Measurements from ENCODE around the gene ADAM17.
"Not testable (repeated sequence)": the region's sequence is repeated elsewhere in the genome, so short reads cannot be mapped to it uniquely, and the experiment has no call there.

The ADAM17 gene

GRCh38 chr2:9565436-9566153 is 10.0 kb upstream of the ADAM17 start:
- DNase-seq (ENCODE audit: low read depth), result peak; percentile 92

- DNase-seq (ENCODE audit: low read depth), result no peak
These were observed 5.0 kb upstream of the ADAM17 start for GRCh38 chr2:9560628-9561027.

DNA sequence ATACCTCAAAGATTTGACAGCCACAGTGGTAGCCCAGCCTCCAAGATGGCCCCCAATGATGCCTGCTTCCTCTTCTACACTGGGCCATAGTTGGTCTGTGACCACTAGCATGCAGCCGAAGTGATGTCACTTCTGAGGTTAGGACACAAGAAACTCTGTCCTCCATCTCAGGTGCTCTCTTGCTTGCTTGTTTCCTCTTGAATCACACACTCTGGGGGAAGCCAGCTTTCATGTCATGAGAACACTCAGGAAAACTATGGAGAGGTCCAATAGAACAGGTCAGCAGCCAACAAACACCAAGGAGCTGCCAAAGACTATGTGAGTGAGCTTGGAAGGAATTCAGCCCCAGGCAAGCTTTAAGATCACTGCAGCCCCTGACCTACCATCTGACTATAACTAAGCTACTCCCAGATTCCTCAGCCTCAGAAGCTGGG is 3.3 kb upstream of the ADAM17 start:
- peak; percentile 78 for DNase-seq (ENCODE audit: low read depth)

DNA sequence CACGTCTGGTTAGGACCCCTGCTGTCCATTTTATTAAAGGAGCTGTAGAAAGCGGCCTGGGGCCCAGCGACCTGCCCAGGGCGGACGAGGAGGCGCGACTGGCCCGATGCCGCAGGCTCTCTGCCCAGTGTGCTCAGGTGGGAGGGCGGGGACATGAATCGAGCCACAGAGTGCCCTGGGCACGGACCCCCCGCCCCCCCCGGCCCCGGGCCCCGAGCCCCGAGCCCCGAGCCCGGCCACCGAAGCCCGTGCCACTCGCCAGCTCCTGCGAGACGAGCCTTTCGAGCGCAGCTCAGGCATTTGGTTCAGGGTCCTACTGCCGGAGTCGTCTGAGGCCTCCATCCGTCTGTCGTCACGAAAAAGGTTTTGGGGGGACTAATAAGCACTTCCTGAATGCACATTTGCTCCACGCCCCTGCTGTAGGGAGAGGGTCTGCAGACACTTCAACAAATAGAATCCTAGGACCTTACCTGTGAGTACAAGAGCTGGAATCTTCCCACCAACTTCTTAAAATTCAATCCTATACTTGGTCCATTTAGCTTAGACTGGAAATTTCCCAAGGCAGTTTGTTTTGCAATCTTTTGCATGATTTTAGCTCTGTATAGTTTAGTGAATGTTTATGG is 602 bp upstream of the ADAM17 start:
- peak; percentile 45 for DNase-seq (ENCODE audit: low read depth)

DNA sequence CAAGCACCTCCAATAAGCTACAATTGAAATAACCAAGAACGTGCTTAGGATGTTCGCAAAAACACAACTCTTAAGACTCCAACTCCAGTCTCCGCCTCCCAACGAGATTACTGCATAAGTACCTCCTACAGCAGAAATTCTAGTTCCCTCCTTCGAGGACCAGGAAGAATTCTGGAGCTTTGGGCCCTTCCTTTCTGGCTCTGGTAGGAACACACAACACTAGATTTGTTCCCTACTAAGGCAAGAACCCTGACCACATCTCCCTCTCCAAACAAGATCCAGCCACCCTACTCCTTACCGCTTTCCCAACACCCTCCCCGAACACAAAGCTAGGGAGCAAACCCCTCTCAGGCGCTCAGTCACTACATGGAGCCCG is 721 bp downstream of the ADAM17 start:
- DNase-seq (ENCODE audit: low read depth), result peak; percentile 87

DNA sequence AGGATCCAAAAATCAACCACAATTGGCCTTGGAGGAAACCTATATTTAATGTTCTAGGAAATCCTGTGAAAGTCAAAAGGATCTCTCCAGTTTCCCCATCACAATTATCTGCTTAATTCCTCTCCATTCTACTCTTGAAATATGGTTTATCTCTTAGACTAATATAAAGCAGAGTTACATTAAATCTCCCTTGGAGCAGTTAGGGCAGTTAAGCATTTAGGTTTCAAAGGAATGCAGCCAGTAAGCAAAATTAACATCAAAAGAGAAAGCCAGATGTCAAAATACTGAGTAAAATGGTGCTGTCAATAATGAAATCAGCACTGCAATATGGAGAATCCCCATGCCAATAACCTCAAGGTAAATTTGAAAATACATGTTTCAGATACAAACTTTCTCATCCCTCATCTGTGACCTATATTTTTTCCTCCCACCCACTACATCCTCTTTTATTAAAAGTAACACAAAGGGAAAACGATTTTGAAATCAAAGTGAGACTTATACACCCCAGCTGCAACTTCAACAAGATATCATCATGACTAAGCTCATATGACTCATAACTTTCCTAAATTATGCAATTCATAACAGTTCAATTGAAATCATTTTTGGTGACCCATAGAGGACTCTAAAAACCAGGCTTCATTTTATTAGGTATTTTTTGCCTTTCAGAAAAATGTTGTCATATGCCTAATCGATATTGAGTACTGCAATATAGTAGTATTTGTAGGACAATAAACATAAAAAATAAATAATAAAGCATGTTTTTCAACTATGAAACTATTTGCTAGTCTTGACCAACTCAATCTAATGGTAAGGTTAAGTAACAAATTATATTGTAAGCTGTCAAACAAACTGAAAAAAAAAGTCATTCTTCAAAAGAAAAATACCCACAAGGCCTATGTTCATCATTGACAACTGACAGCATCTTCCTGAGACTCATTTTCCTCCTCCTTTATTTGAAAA is 3.1 kb downstream of the ADAM17 start:
- DNase-seq (ENCODE audit: low read depth), result peak; percentile 87

DNA sequence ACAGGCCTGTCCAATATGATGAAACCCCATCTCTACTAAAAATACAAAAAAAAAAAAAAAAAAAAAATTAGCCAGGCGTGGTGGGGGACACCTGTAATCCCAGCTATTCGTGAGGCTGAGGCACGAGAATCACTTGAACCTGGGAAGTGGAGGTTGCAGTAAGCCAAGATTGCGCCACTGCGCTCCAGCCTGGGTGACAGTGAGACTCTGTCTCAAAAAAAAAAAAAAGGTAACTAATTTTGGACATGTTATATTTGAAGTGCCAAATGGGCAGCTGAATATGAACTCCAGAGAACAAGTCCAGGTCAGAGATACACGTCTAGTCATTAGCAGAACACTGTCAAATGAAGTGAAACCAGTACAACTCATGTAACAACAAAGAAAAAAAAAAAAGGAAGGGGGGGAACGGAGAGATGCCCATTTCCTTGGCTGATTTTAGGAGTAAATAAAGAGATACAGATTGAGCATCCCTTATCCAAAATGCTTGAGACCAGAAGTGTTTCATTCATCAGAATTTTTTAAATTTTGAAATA is 4.7 kb downstream of the ADAM17 start:
- not testable (repeated sequence) for DNase-seq (ENCODE audit: low read depth)

DNA sequence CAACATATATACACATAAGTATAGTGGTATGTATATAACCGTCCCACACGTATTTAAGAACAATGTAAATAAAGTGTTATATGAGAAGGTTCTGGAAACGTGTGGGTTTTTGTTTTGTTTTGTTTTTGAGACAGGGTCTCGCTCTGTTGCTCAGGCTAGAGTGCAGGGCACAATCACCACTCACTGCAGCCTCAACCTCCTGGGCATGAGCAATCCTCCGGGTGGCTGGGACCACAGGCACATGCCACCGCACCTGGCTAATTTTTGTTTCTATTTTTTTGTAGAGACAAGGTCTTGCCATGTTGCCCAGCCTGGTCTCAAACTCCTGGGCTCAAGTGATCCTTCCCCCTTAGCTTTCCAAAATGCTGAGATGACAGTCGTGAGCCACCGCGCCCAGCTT is 6.2 kb downstream of the ADAM17 start:
- no peak for DNase-seq (ENCODE audit: low read depth)

DNA sequence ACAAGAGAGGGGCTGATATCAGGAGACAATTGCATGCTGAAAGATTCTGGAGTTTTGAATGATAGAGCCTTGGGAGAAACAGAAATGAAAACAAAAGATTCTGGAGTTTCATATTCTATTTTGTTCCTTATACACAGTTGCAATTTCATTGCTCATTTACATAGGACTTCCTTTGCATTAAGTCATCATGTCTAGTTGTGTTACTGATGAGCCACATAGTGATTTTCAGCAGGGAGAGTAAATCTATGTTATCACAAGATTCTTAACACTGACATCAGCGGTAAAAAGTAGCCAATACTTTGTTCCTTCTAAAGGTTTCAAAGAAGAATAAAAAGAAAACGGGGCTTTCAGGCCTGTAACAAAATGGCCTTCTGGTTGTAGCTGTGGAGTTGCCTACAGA is 7.1 kb downstream of the ADAM17 start:
- DNase-seq (ENCODE audit: low read depth), result peak; percentile 57

DNA sequence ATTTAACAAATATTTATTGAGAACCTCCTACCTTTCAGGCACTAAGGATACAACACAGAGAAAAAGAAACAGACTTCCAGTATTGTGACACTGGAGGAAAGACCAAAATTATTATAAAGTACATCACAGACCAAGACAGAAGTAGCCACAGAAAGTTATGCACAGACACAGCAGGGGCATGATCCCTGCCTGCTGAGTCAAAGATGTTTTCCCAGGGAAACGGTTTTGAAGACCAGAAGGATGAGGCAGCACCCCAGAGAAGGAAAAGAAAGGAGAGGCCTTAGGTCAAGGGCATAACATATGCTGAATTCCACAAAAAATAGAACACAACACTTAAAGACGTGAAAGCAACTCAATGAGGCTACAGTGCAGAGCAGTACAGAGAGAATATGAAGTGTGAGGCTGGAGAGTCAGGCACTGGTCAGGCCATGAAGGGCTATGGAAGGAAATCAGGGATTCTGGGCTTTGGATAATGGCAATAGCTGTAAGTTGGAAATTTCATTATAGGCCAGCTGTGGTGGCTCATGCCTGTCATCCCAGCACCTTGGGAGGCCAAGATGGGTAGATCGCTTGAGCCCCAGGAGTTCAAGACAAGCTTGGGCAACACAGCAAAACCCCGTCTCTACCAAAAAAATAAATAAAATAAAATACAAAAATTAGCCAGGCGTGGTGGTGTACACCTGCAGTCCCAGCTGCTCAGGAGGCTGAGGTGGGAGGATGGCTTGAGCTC is 8.2 kb downstream of the ADAM17 start:
- DNase-seq (ENCODE audit: low read depth), result peak; percentile 82

GRCh38 chr2:9545502-9545901 is 10.1 kb downstream of the ADAM17 start:
- no peak for DNase-seq (ENCODE audit: low read depth)

DNA sequence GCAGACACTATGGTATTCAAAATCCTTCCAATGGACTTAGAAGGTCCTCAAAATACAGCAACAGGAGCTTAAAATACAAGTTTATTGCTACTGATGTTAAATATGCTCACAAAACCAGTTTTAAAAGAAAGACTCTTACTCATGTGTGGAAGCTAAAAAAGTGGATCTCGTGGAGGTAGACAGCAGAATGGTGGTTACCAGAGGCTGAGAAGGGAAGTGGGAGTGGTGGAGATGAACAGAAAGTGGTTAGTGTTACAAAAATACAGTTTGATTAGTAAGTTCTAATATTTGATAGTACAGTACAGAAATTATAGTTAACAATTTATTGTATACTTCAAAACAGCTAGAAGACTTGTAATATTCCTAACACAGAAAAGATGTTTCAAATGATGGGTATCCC is 12.1 kb downstream of the ADAM17 start:
- no peak for DNase-seq (ENCODE audit: low read depth)

- peak; percentile 84 for DNase-seq (ENCODE audit: low read depth)
These were observed 16.1 kb downstream of the ADAM17 start for GRCh38 chr2:9539531-9539930.

DNA sequence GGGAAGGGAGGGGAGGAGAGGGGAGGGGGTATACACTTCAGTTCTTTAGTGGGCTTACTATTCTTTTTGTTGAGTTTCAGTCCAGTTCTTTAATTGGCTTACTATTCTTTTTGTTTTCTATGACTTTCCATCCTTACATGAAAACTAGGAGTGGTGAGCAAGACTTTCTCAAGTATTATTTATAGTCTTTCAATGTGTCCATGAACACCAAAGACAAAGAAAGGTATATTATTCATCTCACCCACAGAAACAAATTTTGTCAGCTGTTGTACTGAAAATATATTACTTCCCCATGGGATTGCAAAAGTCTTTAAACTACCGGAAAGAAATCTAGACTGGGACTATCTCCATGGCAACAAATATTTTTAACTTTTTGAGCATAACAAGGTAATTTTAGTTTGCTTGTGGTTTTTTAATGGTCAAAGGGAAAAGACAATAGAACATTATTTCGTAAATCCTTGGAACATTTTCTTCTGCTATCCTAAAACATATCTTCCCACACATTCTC is 17.6 kb downstream of the ADAM17 start:
- DNase-seq (ENCODE audit: low read depth), result peak; percentile 99

- DNase-seq (ENCODE audit: low read depth), result no peak
These were observed 19.1 kb downstream of the ADAM17 start for GRCh38 chr2:9536504-9536903.

DNA sequence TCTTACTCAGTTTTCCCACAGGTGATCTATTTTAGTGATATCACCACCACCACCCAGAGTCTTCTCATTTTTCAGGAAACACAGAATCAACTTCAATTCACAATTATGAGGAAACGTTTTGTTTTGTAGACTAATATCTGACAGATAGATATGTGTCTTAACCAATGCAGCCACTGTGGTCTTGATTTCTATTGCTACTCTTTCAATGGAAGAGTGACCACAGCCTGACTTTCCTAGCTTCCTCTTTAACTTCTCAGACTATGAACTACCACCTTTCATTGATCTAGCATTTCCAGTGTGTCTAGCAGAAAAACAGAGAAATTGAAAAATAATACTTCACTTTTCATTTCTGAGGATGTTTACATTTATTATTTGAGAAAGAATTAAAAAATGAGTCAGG is 20.5 kb downstream of the ADAM17 start:
- no peak for DNase-seq (ENCODE audit: low read depth)

GRCh38 chr2:9533663-9534062 is 22.0 kb downstream of the ADAM17 start:
- DNase-seq (ENCODE audit: low read depth), result no peak

GRCh38 chr2:9532421-9532820 is 23.2 kb downstream of the ADAM17 start:
- DNase-seq (ENCODE audit: low read depth), result no peak

GRCh38 chr2:9527995-9528787 is 27.4 kb downstream of the ADAM17 start:
- peak; percentile 23 for DNase-seq (ENCODE audit: low read depth)

DNA sequence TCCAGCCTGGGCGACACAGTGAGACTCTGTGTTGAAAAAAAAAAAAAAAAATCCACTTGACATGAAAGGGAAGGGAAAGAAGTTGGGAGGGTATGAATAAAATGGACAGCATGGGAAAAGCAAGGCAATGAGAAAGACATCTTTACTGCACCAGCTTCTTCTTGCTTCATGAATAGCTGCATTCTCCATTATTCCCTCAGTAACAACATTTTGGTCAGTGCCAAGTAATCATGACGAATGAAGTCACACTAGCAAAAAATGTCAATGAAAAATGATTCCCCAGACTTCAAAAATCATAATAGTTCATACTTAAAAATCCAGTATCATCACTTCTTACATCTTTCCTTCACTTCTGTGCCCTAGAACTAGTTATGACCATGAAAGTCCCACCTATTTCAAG is 30.4 kb downstream of the ADAM17 start:
- no peak for DNase-seq (ENCODE audit: low read depth)

DNA sequence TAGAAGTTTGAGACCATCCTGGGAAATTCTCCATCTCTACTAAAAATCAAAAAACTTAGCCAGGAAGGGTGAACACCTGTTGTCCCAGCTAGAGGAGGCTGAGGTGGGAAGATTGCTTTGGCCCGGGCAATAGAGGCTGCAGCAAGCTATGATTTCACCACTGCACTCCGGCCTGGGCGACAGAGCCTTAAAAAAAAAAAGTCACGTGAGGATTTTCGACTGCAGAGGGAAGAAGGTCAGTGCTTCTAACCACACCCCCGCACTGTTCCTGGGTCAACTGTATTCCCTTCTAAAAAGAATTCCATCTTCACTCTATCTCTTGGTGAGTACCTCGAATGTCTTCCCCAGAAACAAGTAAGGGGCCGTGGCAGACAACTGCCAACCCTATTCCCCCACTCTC is 31.3 kb downstream of the ADAM17 start:
- no peak for DNase-seq (ENCODE audit: low read depth)
